Glomerular visceral epithelial cell (primary cell): ENCODE measurements around the gene YAP1.
"Not testable (repeated sequence)": the region's sequence is repeated elsewhere in the genome, so short reads cannot be mapped to it uniquely, and the experiment has no call there.

Experiments
- DNase-seq: peaks from one replicate; pipeline ENCODE4 v3.0.0-alpha.2; 2016; ENCODE audit errors: extremely low spot score

YAP1 gene

DNA sequence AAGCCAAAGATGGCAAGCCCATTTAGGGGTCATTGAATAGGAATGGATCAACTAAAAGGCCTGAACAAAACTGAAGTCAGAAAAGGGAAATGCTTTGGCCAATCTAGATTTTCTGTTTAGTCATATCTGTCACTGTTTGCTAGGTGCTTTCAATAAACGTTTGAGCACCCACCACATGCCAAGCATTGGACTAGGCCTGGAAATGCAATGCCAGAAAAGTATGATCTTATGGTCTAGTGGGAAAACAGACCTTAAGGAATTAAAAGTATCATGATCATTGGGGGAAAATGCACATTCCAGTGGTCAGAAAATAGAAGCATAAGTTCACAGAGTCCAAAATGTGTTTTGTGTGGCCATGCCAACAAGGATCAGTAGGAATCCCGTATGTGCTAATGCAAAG, 130.3 kb downstream of the YAP1 start:
- DNase-seq: peak; percentile 66

DNA sequence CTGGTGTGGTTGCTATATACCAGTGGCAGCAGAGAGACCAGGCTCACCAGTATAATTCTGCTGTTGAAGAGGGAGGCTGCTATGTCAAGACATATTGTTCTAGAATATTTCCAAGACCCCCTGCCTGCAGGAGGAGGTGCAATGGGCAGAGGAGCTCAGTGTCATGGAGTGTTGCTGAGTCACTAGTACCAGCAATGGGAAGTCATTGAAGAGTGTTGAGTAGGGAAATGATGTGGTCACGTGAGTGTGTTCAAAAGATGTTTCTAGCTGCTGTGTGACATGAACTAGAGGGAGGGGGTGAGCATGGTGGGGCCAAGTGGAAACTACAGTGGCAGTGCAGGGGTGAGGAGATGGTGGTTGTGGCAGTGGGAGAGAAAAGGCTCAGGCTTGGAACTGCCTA, 130.8 kb downstream of the YAP1 start:
- DNase-seq: peak; percentile 50

DNA sequence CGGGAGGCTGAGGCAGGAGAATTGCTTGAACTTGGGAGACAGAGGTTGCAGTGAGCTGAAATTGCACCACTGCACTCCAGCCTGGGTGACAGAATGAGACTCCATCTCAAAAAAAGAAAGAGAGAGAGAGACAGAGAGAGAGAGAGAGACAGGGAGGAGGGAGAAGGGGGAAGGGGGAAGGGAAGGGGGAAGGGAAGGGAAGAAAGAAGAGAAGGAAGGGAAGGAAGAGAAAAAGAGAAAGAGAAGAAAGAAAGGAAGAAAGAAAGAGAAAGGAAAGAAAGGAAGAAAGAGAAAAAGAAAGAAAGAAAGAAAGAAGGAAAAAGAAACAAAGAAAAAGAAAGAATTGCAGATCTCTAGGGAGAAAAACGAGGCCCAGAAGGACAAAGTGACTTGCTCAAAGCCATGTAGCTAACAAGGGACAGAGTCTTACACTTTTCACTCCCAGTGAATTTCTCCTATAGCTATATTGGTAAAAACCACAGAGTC, 133.2 kb downstream of the YAP1 start:
- DNase-seq: no peak

DNA sequence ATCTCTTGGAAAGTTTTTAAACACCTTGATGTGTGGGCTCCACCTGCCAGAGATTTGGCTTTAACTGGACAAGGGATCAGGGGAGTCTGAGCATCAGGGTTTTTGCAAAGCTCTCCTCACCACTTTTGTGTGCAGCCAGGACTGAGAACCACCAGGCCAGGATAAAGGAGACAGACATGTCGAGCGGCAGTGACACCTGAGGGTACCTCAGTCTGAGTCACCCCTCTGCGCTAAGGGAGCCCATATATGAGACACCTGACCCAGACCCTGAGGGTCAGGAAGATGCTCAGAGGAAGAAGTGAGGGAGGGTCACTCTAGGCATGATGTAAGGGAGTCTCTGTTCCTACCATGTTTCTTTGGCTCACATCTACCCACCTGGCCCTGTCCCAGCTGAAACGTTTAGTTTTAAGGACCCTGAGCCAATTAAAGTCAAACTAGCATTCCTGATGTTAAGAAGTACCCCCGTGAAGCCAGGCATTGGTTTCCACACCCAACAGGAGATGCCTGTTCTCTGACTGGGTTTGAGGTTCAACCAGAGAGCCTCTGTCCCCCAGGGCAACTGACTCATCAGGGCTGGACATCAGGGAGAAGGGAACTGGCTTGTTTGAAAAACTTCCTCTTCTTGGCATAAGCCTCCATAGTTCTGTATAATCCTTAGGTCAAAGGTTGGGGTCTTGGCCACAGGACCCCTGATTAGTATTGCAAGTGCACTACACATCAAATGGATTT, 134.6 kb downstream of the YAP1 start:
- peak; percentile 63 for DNase-seq

DNA sequence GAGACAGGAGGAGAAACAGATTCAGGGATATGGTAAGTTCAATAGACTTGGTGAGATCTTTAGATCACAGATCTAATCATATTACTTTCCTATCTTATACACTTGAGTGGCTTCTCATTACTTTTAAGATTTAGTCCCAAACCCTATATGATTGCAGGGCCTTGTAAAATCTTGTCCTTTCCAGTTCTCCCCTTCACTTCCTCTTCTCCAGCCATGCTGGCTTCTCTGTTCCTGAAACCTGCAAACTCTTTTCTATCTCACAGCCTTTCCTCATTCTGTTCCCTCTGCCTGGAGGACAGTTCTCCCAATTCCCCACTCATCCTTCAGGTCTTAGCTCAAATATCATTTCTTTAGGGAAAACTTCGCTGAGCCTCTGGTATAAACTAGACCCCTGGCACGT, 141.2 kb downstream of the YAP1 start:
- DNase-seq: no peak

DNA sequence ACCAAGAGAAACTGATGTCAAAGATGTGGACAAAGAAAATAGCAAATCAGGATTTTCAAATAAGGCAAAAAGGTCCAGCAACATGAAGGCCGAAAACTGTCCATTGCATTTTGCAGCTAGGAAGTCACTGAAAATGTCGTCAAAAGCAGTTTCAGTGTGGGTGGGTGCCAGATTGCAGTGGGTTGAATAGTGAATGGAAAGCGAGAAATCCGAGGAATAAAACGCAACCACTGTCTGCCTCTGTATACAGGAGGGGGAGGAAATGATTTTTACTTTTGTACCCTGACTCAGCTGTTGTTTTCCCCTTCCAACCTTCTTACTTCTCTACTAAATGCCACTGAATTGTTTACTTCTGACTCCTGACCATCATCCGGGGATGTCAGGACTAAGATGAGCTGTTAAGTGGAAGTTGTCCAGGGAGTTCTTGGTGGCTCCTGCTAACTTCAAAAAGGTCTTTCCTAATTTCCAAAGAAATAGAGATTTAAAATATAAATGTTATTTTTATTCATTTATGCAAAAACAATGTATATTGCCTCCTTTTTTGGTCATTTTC, 142.2 kb downstream of the YAP1 start:
- DNase-seq: no peak

DNA sequence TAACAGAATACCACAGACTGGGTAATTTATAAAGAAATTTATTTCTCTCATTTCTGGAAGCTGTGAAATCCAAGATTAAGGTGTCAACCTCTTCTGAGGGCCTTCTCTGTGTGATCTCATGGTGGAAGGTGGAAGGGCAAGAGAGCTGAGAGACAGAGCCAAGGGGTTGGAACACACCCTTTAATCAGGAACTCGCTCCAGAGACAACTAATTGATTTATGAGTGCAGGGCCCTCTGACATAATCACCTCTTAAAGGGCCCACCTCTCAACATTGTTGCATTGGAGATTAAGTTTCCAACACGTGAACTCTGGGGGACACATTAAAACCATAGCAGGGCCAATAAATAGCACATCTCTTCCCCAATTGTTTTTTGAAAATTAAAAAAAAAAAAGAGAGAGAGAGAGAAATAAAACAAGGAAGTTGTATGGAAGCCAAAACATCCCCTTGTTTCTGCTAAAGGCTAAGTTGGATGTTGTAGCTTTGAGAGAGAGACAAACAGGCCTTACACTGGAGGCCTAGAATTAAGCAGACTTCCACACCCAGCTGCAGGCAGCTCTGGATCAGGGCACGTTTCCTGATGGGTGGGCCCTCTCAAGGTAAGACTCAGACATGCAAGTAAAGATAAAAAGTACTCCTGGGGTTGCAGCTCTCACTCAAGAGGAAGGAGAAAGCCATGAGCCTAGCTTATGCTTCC, 142.9 kb downstream of the YAP1 start:
- no peak for DNase-seq

DNA sequence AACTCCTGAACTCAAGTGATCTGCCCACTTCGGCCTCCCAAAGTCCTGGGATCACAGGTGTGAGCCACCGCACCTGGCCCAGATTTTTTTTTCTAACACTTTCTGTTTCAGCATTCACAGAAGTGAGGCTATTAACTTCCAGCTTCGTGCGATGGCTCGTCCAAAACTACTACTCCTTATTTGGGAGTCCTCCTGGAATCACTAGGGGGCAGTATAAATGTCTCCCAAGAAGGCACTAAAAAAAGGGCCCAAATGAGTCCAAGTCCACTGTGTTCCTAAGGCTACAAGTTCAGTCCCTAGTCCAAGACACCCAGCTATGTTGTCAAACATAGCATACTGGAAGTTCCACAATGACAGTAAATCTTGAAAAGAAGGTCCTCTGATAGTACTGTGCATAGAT, 143.8 kb downstream of the YAP1 start:
- no peak for DNase-seq

DNA sequence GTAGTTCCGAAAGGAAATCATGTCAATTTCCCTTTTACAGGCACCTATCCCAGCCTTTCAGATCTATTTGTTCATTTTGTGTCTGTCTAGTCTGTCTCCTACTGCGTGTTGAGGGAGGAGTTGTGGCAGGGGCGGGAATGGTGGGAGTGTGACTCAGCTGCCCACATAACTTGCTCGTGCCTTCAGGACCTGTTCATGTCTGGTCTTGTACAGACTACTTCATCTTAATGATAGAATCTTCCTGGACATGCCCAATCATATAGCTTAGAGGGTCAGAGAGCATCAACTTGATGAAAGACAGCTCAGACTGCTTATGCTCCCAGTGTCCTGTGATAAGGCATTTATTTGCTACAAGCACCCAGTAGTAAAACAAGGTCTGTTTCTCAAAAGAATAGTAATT, 146.0 kb downstream of the YAP1 start:
- DNase-seq: peak; percentile 85

DNA sequence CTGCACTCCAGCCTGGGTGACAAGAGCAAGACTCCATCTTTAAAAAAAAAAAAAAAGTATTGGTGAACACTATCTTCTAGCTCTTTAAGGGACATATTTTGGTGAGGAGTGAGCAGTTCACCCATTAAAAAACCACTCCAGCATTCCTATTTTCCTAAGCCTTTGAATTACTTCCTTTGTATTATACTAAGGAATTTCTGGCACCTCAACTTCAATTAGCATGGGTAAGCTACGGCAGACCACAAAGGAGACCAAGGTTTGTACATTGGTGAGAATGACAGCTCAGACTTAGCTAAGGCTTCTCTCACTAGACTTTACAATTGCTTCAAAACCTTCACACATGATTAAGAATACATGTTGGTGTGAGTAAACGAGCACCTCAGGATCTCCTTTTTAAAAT, 150.0 kb downstream of the YAP1 start:
- DNase-seq: peak; percentile 68

DNA sequence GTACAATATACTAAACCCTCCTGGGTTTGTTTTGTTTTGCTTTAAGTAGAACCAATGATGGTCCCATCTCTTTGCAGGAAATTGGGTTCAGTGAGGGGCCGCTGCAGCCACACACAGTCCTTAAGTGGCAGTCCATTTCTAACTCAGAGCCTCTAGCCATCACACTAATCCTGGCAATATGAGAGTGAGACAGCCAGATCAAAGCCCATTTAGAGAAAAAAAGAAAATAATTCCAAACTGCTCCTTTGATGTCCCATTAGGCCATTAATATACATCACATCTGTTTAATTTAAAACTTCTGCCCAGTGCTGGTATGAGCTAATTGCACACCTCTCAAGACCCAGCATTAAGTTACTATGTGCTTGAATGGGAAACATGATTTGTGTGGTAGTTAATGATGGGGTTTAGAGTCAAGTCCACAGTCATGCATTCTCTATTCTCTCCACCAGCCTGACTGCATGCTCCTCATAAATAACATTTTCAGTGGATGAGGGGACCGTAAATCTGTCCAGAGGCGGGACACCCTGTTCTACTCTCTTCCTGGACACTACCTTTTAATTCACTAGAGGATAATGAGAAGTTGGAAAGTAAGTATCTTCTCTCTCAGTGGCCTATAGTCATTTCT, 153.2 kb downstream of the YAP1 start:
- no peak for DNase-seq

DNA sequence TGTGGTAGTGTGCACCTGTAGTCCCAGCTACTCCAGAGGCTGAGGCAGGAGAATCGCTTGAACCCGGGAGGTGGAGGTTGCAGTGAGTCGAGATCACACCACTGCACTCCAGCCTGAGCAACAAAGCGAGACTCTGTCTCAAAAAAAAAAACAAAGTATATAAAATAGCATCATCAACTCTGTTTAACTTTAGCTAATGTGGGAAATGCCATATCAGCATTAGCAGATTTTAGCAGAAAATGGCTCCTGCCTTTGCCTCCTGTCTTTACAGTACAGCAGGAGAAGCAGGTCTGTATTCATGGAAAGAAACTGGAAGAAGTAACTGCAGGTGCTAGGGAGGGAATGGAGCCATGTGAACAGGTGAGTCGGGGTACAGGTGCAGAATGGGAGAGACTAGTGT, 154.5 kb downstream of the YAP1 start:
- DNase-seq: not testable (repeated sequence)

DNA sequence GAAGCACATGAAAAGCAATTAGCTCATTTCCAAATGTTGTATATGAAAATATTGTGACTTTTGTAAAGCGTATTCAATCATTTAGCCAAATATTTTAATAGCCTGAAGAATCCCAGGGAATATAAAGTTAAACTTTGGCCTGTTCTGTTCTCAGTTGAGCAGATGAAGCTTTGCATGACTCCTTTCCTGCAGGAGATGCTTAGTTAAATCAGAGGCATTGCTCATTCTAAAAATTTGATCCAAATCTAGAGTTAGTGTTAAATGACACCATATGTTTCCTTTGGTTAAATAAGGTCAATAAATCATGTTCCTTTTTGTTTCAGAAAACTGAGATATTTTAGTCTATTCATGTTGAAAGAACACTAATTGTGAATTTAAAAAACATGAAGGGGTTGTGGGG, 155.9 kb downstream of the YAP1 start:
- DNase-seq: no peak

DNA sequence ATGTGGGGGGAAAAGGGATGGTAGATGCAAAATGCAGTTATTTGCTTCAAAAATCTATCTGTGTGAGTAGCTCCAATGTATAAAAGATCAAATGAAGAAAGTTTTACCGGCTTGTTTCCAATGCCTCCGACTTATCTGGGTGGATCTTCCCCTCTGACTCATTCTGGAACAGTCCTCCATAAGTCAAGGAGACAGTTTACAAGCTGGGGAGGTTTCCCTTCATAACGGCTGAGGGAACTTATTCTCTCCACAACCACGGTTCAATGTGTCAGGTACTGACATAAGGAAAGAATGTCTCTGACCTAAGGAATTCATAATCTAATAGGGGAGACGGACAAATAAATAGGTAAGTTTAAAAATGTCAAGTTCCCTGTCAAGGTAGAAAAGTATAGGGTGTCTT, 157.4 kb downstream of the YAP1 start:
- peak; percentile 33 for DNase-seq

DNA sequence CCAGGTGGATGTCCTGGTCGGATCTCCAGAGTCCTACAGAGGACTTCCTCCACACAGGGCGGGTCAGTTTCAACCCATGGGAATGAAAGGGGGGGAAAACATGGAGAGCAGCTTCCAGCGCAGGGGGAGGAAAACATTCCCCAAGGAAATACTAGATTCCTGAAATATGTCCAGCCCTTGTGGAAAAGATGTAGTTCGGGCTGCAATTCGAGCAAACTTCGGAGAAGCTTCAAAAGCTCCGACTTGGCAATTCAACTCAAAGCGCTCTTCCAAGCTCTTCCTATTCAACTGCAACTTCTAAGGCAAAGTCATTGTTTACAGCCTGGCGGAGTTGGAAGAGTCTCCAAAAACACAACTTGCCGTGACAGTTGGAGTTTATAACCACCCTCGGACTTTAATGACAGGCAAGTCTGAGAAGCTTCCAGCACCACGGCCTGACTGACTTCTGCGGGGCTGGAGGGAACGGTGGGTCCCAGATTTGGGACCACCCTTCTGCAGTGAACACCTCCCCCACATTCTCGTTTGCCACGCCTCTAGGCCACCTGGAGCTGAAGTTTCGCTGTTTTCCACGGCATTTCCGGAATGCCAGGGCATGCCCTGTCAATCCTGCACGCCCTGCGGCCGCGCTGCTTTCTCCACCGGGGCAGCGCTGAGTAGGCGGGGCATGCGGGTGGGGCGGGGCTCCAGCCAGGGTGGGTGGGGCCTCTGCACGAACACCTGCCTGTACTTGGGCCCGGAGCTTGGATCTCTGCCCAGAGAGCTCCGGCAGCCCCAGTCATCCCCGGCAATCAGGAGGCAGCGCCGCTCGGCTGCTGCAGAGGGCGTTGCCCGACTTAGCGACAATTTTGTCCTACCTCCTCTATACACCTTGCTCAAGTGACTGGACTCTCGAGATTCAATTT, 158.1 kb downstream of the YAP1 start:
- DNase-seq: peak; percentile 61

DNA sequence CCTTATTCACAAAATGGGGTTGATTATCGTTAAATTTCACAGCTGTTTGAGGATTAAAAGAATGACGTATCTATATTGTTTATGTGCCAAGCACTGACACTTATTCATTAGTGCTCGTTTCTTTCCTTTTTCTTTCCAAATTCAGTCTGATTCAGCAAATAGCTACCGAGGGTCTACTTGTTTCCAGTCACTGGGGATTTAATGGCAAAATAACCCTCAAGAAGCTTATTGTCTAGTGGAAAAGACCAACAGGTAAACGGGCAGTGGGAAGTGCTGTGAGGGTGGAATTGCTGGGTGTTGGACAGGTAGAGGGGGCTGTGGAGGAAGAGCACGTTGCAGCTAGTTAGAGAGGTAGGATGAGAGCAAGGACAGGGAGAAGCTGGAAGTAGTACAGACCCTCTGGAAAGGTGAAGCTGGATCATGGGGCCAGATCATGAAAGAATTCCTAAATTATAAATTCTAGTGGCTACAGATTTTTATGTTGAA, 158.8 kb downstream of the YAP1 start:
- DNase-seq: no peak

DNA sequence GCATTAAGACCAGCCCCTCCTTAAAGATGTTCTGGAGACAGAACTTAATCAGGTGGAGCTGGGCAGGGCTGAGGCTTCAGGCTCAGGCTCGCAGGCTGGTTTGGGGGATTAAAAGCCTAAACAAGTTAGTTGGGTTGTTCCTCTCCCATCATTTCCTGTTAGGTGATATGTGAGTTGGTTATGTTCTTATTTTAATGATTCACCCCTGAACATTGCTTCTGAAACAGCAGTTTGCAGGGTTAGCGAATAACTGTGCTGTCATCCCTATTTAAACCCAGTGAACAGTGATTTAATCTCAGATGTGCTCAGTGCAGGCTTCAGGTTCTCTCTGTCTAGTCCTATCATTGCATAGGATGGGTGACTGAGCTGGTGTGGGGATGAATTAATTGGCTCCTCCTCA, 159.7 kb downstream of the YAP1 start:
- DNase-seq: peak; percentile 55

DNA sequence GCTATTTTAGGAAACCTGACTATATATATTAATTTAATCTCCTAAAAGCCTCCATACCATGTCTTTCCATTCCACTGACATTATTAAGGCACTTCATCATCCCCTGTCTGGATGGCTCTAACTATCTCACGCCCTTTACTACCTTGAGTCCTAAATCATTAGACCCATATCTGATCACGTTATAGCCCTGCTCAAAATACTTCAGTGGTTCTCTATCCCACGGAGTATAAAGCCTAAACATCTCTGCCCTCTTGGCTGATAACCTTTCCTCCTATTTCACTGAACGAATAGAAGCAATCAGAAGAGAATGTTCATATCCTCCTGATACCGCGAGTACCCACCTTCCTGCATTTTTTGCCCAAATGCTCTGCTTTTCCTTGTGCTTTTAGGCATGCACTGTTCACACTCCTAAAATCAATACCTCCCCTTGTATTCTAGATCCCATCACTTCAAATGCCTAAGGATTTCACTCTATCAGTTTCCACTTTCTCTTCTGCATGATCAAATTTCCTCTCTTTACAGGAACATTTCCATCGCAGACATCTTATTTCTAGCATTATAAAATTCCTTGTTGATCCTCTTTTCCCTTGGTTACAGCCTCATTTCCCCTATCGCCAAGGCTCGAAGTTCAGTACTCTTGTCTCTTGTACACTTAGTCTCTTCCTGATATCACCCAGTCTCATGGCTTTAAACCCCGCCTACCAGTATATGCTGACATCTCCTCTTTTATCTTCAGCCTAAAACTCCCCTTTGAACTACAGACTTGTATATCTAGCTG, 162.0 kb downstream of the YAP1 start:
- no peak for DNase-seq

DNA sequence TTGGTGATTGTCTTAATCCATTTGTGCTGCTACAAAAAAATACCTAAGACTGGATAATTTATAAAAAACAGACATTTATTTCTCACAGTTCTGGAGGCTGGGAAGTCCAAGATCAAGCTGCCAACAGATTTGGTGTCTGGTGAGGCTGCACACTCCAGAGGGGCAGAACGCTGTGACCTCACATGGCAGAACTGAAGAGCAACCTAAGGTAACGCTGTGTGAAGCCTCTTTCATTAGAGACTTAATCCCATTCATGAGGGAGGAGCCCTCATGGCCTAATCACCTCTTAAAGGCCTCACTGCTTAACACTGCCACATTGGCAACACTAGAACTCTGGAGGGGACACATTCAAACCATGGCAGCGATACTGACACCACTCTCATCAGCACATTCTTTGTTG, 164.4 kb downstream of the YAP1 start:
- no peak for DNase-seq

DNA sequence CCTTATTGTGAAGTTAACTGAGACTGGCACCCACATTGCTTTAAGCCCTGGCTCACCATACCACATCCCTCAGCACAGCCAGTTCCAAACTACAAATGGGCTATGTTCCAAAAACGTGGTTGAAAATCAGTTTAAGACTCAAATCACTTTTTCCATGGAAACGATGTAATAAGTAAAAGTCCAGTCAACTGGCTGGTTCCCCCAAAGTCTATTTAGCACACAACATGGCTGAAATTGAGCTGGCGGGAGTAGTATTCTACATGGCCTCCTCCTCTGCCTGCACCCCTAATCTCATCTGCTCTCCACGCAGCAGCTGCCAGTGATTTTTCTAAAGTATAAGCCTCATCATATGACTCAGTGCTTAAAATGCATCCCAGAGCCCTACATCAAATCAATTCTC, 166.1 kb downstream of the YAP1 start:
- DNase-seq: no peak

DNA sequence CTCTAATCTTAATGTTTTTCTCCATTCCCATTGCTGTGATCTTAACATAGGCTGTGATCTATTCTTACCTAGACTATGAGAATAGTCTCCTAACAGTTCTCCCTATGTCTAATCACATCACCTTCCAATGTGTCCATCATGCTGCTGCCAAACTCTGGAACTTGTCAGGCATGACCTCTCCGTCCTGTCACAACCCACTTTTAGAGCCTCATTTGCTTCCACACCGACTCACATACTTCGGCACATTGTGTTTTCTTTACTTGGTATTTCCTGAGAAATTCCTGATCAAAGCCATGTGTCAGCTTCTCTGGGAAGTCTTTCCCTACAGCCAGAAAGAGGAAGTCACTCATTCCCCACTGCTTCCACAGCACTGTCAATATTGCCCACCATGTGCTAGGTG, 166.5 kb downstream of the YAP1 start:
- no peak for DNase-seq
